ENCODE data around the gene PSG1.
A peak's percentile ranks its signal among the peaks of the same experiment; 100 is the strongest.
"Not testable (repeated sequence)": the region's sequence is repeated elsewhere in the genome, so short reads cannot be mapped to it uniquely, and the experiment has no call there.

PSG1 gene

DNA sequence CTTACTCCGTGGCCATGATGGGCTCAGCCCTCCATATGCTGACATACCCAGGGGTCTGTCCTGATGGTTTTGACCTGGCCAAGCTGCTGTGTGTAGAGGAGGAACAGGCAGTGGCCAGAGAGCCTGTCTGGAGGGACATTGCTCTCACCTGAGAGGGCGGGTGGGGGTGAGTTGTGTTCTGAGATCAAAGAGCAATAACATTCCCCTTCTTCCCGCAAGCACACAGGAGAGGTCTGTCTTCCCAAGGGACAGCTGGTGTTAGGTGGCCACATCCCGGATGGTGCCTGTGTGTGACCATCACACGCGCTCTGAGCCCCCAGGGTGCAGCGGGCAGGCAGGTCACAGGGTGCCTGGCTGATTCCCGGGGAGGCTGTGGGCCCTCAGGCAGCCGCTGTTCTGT, 1.1 kb upstream of the PSG1 start:
- DNase-seq, result not testable (repeated sequence)

DNA sequence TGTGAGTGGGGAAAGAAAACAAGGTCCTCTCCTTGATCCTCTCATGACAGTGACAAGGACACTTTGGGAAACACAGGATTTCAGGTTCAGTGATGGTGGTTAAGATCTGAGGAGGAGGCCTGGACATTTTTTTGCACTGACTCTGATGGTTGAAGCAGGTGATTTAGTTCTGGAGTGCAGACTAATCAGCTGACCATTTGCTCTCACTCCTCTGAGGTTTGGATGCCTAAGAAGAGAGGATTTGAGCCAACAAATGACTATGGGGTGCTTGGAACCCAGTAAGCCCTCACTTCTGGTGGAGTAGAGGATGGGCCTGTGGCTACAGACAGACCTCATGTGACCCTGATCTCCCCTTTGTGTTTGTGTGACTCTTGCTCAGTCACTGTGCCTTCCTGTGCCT, 2.9 kb downstream of the PSG1 start:
- DNase-seq, result not testable (repeated sequence)

DNA sequence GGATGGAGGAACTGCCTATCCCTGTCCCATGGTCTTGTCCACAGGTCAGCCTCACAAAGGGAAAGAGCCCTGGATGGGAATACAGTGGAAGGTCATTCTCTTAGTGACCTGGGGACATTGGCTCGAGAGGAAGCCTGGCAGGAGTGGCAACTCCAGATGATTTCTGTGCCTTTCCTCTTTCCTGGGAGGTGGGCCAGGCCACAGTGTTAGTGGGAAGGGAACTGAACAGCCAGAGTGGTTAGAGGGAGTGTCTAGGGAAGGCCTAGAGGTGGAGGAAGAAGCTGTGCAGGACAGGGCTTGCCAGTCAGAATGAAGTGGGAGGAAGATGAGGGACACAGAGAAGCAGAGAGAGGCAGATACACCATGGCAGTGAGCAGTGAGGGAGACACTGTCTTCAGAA, 3.6 kb downstream of the PSG1 start:
- DNase-seq, result not testable (repeated sequence)

DNA sequence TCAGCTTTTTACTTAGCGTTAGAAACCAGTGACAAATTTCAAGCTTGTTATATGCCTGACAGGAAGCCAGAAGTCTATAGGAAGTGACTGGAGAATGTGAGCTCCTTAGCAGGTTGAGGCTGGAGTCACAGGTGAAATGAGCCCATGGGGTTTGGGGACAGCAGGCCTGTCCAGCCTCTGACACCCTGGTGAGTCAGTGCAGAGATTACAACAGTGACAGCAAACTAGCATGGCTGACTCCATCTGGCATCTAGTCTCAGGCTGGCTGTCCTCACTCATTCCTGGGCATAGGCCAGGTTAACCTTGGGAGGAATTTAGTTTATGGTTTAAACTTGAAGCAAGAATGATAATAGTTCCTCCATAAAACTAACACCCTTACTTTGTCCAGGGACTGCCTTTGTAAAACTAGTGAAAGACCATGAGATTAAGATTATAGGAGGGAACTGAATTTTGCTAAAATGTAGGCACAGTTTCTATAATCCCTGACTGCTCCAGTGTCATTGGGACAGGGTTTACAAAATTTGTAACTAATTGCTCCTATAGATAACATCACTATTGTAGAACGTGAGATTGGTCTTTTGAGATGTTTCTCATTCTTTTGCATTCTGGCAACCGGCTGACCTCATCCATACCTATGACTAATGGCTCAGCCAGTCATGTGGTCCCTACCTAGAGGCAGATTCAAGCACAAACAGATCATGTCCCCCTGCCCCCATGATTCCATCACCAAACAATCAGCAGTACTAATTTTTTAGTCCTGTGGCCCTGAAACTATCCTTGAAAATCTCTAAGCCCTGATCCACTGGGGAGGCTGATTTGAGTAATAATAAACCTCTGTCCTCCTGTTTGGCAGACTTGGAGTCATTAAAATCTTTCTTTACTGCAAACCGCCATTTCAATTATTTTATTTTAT, 4.4 kb downstream of the PSG1 start:
- DNase-seq, result not testable (repeated sequence)

DNA sequence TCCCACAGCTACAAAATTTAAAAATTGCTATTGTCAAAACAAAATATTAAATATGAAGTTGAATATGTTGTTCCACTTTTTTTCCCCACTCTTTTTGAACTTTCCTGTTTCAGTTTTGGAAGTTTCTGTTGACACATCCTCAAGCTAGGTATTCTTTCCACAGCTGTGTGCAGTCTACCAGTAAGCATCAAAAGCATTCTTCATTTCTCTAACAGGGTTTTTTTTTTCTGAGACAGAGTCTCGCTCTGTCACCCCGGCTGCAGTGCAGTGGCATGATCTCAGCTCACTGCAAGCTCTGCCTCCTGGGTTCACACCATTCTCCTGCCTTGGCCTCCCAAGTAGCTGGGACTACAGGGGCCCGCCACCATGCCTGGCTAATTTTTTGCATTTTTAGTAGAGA, 5.4 kb downstream of the PSG1 start:
- not testable (repeated sequence) for DNase-seq

DNA sequence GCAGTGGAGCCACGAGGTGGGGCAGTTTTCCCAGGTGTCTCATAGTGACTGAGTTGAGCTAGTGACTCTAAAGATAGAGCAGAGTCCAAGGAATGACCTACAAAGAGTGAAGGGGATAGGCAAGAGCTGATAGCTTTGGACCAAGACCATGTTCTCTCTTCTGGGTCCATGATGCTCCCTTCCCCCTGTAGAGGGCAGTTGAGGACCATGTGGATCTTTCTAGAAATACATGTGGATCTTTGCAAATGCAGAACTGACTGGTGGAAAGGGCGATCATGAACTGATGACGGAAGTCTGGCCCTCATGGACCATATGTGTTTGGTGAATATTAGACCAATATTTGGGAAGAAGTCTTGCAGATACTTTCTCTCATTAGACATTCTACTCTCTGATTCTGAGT, 6.9 kb downstream of the PSG1 start:
- DNase-seq, result no peak

DNA sequence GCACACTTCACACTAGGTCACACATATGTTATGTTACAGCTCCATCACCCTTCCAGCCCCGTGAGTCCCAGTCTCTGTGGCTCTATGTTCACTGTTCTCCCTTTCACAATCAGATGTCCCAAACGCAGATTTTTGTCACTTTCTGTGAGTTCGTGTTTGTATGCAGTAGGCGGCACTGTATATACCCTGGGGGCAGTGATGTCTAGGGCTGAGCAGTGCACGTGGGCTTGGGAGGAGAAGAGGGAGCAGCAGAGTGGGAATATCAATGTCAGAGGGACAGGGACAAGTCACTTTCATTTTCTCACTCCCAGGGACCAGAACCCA, 22.0 kb downstream of the PSG1 start:
- no peak for DNase-seq

DNA sequence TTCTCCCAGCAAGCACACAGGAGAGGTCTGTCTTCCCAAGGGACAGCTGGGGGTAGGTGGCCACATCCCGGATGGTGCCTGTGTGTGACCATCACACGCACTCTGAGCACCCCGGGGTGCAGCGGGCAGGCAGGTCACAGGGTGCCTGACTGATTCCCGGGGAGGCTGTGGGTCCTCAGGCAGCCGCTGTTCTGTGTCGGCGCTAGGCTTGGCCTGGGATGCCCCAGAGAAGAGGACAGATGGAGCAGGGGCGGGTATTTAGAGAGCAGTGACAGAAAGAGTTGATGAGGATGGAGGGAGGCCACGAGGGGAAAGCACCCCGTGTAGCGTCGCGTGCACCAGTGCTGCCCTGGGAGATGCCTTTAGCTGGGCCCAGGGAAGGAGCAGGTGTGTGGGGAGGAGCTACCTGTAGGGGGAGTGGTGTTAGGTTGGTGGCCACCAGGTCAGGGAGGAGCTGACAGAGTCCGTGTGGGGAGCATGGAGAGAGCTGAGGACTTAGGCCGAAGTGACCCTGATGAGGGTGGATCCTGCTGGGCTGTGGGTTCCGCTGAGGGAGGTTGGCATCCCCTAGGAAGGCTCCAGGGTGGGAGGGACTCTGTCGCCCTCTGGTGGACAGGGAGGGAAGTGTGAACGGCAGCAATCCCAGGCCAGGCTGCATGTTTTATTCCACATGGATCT, 22.5 kb downstream of the PSG1 start:
- DNase-seq, result not testable (repeated sequence)

DNA sequence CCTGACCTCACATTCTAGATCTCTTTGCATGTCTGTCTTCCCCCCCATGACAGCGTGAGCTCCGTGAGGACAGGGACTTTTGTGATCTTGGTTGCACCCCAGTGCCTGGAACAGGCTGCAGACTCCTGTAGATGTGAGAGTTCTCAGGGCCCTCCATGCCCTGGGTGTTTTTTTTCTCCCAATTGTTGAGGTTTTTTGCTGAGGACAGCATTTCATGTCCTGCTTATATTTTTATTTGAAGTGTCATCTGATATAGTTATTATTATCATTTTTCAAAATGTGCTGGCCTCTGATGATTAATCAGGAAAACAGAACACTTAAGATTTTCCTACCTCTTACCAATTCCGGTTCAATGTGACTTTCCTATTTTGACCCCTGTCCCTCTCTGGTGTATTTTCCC, 24.8 kb downstream of the PSG1 start:
- not testable (repeated sequence) for DNase-seq

DNA sequence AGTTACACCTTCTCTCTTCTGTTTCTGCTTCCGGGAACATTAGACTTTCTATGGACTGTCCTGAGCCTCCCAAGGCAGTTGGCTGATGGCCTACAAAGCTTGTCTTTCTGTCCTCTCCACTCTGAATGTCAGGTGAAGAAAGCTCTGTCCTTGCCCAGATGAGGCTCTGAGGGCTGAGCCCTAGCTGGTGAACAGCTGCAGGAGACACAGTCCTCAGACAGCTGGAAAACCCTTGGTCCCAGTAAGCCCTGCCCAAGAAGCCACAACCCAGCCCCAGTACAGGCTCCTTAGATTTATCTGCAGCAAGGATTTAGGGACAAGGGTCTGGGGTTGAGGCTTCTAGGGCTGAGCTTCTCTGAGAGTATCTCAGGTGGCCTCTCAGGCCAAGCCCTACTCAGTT, 26.3 kb downstream of the PSG1 start:
- DNase-seq, result not testable (repeated sequence)

DNA sequence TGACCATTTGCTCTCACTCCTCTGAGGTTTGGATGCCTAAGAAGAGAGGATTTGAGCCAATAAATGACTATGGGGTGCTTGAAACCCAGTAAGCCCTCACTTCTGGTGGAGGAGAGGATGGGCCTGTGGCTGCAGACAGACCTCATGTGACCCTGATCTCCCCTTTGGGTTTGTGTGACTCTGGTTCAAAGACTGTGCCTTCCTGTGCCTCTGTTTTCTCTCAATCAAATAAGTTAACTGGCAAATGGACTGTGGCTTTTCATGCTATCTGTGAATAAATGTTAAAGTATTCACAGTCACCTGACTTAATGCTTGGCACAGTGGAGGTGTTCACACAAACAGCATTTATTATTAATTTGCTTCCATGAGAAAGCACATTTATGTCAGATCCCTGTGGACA, 26.7 kb downstream of the PSG1 start:
- DNase-seq, result not testable (repeated sequence)

DNA sequence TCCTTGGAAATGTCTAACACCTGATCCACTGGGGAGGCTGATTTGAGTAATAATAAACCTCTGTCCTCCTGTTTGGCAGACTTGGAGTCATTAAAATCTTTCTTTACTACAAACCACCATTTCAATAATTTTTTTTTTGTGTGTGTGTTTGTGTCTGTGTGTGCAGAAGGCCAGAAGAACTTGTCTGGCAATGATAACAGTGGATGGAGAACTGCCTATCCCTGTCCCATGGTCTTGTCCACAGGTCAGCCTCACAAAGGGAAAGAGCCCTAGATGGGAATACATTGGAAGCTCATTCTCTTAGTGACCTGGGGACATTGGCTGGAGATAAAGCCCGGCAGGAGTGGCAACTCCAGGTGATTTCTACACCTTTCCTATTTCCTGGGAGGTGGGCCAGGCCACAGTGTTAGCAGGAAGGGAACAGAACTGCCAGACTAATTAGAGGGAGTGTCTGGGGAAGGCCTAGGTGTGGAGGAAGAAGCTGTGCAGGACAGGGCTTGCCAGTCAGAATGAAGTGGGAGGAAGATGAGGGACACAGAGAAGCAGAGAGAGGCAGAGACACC, 27.7 kb downstream of the PSG1 start:
- not testable (repeated sequence) for DNase-seq

DNA sequence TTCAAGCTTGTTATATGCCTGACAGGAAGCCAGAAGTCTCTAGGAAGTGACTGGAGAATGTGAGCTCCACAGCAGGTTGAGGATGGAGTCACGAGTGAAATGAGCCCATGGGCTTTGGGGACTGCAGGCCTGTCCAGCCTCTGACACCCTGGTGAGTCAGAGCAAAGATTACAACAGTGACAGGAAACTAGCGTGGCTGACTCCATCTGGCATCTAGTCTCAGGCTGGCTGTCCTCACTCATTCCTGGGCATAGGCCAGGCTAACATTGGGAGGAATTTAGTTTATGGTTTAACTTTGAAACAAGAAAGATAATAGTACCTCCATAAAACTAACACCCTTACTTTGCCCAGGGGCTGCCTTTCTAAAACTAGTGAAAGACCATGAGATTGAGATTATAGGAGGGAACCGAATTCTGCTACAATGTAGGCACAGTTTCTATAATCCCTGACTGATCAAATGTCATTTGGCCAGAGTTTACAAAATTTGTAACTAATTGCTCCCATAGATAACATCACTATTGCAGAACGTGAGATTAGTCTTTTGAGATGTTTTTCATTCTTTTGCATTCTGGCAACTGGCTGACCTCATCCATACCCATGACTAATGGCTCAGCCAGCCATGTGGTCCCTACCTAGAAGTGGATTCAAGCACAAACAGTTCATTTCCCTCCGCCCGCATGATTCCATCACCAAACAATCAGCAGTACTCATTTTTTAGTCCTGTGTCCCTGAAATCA, 28.4 kb downstream of the PSG1 start:
- DNase-seq, result peak; percentile 19

DNA sequence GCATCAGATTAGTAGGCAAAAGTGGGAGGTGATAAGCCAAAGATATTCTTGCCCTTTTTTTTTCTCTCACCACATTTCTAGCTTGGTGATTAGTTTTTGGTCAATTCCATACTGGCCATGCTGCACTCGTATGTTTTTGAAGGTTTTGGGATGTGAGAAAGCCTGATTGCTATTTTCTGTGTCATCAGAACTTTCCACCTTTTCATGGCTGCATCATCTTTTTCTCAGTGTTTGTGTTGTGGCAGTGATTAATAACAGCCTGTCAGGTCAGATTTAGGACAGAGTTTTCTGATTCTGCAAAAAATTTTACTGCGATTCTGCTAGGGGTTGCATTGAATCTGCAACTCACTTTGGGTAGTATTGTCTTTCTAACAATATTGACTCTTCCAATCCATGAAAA, 32.9 kb downstream of the PSG1 start:
- no peak for DNase-seq

DNA sequence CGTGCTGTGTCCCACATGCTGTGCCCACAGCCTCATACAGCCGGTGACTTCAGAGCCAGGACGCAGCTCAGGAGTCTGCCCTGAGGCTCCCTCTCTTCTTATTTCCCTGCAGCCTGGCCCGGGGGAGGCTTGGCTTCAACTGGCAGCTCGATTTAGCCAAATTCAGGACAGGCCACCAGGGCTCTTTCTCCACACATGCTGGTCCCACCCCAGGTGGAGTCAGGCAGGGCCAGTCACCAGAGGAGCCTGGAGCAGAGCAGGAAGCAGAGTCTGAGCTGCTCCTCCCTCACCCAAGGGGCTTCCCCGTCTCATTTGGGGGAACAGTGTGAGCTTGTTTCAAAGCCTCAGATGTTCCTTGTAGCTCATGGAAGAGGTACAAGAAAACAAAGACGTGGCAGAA, 35.9 kb downstream of the PSG1 start:
- not testable (repeated sequence) for DNase-seq

DNA sequence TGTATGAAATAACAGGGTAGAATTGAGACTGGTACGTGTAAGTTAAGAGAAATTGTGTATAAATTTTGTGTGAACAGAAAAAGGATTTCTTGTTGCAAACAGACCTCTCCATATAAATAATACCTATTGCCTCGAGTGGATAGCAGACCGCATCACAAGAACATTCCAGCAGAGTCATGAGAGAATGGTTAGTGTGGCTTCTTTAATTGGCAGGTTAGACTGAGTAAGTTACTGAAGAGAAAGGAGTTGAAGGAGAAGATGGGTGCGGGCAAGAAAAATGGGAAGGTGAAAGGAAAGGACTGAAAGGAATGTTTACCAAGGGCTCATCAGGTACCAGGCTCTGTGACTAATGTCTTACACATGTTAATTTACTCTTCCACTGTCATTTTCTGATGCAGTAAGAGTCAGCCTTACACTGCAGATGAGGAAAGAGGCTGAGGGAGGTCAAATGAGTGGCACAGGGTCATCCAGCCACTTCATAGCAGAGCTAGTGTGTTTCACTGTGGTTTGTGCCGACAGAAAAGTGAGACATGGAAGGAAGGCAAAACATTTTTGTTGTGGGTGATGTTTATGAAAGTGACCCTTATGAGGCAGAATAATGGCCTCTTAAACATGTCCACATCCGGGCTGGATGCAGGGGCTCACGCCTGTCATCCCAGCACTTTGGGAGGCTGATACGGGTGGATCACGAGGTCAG, 46.6 kb downstream of the PSG1 start:
- not testable (repeated sequence) for DNase-seq

DNA sequence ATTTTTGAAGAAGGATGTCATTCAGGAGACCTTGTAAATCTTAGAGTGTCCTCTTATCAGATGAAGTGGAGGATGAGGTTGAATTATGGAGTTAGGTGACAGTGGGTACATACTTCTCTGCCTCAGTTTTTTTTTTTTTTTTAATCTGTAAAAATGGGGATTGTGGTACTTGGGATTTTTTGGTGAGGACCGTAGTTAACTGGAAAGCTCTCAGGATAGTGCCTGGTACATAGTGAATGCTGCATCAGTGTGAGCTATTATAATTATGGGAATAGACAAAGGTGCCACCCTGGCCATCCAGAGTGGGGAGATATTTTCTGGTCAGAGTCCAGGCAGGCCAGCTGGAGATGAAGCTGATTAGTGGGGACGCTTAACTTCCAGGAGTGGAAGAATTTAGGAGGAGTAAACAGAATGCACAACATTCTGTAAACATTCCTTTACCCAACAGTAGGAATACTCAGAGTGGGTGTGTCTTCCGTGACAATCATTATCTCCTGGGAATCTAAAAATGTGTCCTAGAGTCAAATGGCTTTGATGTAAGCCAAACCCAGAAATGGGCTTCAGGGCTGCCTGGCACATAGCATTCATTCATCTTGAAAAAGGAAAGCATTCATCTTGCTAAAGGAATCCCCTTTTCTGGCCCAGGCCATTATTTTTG, 47.4 kb downstream of the PSG1 start:
- DNase-seq, result not testable (repeated sequence)

DNA sequence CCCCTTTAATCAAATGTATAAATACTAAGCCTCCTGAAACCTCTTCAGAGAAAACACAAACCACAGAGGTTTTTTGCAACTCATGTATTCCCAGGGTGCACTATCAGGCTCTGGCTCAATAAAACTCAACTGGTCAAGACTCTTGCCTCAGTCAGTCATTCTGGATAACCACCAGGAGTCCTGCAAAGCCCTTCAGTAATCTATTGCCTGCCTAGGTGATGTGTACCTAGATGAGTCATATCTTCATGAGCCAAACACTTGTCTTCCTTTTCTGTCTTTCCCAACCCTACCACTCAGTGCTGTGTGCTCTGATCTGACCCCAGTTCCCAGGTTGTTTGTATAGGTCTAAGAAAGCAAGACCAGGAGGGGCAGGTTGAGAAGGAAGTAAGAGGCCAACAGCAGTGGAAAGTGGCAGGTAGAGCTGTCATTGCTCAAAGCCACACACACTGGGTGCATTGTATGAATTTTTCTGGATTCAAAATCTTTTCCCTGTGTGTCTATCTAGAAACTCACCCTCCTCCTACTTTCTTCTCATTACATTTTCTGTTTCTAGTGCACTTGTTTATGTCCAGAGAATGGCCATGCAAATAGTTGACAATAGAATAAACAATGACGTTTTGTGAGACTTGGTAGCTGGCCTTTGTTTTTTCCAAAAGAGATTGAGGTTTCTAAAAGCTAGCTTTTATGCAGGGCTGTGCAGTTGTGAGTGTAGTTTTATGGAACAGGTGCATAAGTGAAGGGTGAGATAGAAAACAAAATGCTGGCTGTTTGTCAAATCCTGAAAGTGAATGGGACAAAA, 48.1 kb downstream of the PSG1 start:
- DNase-seq, result no peak

DNA sequence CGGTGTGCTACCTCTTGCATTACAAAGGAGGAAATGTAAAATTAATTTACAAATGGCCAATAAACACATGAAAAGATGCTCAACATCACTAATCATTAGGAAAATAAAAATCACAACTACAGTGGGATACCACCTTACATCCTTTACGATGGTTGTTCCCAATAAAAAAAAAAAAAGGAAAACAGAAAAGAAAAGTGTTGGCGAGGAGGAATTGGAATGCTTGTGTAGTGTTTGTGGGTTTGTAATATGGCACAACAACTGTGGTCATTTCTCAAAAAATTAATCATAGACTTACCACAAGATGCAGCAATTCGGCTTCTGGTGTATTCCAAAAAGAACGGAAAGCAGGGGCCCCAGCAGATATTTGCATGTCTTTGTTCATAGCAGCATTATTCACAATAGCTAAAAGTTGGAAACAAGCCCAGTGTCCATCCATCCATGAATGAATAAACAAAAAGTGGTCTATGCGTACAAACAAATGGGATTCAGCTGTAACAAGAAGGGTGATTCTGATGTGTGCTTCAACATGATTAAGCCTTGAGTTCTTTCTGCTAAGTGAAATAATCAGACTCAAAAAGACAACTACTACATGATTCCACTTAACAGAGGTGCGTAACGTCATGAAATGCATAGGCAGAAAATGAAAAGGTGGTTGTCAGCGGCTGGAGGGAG, 58.1 kb downstream of the PSG1 start:
- DNase-seq, result not testable (repeated sequence)

DNA sequence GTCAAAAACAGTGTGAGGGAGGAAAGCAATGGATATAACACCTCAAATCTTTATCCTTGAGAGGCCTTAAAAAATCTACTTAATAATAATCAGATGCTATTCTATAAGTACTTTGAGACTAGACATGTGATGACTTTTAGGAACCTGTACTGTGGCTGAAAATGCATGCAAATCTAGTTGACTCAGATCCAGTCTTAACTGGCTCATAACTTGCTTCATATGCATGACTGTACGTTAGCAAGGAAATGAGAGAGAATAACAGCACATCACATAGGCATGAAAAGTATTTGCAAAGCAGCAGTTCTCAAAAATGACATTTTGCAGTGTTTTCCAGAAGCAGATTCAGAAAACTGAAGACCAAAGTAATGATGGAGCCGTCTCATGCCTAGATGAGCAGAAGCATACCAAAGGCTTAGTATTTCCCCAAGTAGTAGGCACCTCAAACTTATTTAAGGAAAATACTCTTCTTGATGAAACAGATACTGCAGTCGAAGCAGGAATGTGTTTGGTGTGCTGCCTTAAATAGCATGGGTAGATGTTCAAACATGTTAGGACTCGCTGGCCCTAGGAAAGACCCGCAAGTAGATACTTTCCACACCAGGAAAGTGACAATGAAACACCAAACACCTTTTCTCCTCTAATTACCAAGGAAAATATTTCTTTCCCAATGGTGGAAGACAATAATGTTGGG, 59.4 kb downstream of the PSG1 start:
- DNase-seq, result not testable (repeated sequence)

Data from inflammatory macrophage treated with lipopolysaccharide for 4 hours (primary cell).